WTC11 (cell line): ENCODE results near the gene ROBO1. TPM values are rescaled to one million over a fixed set of nuclear protein-coding genes. Genes with fewer than 3 reads are reported as not detected.

Experiments
- ATAC-seq: fragments of 200-7000 bp; cut with Tn5 transposase; 2 replicates; pipeline ENCODE4 v1.10.0; 2021; ENCODE audit warnings: mild to moderate bottlenecking, moderate library complexity
- CTCF ChIA-PET: fragments of 300-600 bp; sonication (Branson Sonifier 250); formaldehyde crosslinking; loops from one replicate; lab custom pipeline; 2021; ENCODE audit warnings: antibody characterized with exemption; lab: Charles Lee
- POLR2A ChIA-PET: fragments of 350-600 bp; sonication (Branson Sonifier 250); formaldehyde crosslinking; loops from one replicate; lab custom pipeline; 2021; ENCODE audit warnings: antibody characterized with exemption; lab: Charles Lee
- DNase-seq: peaks from one replicate; pipeline ENCODE4 v3.0.0; 2021; ENCODE audit warnings: low spot score
- H3K27ac Mint-ChIP-seq: 2 replicates; pipeline ENCODE4 v1.8.0; 2021; ENCODE audit warnings: mixed read lengths
- H3K27me3 Mint-ChIP-seq: 2 replicates; pipeline ENCODE4 v1.8.0; 2021; ENCODE audit warnings: low read depth, mild to moderate bottlenecking, moderate library complexity, mixed read lengths
- H3K36me3 Mint-ChIP-seq: 2 replicates; pipeline ENCODE4 v1.8.0; 2021; ENCODE audit warnings: mixed read lengths
- H3K4me1 Mint-ChIP-seq: 2 replicates; pipeline ENCODE4 v1.8.0; 2022; ENCODE audit warnings: mixed read lengths
- H3K4me3 Mint-ChIP-seq: 2 replicates; pipeline ENCODE4 v1.8.0; 2021; ENCODE audit warnings: mild to moderate bottlenecking, moderate library complexity, mixed read lengths
- H3K9me3 Mint-ChIP-seq: 2 replicates; pipeline ENCODE4 v1.8.0; 2021; ENCODE audit warnings: mixed read lengths
- ARID4B ChIP-seq: sonication (generic); formaldehyde crosslinking; IDR thresholded peaks from 2 replicates; pipeline ENCODE4 v1.8.0; 2023; ENCODE audit warnings: missing genetic modification reagents, mild to moderate bottlenecking, borderline replicate concordance
- ATF6 ChIP-seq: sonication (generic); formaldehyde crosslinking; IDR thresholded peaks from 2 replicates; pipeline ENCODE4 v1.8.1; 2023; ENCODE audit warnings: mild to moderate bottlenecking, missing genetic modification reagents
- E2F5 ChIP-seq: sonication (generic); formaldehyde crosslinking; IDR thresholded peaks from 2 replicates; pipeline ENCODE4 v1.8.1; 2022; ENCODE audit warnings: mild to moderate bottlenecking, moderate library complexity, missing genetic modification reagents
- ELF4 ChIP-seq: sonication (generic); formaldehyde crosslinking; IDR thresholded peaks from 2 replicates; pipeline ENCODE4 v1.8.1; 2022; ENCODE audit warnings: low read depth, mild to moderate bottlenecking, moderate library complexity, missing genetic modification reagents
- EMX1 ChIP-seq: fragments of 250-450 bp; sonication (Bioruptor Pico); IDR thresholded peaks from 2 replicates; pipeline ENCODE4 v1.8.0; 2021; ENCODE audit warnings: mild to moderate bottlenecking
- GABPB1 ChIP-seq: sonication (generic); formaldehyde crosslinking; IDR thresholded peaks from 2 replicates; pipeline ENCODE4 v1.8.1; 2023; ENCODE audit warnings: mild to moderate bottlenecking, missing genetic modification reagents
- JUN ChIP-seq: sonication (generic); formaldehyde crosslinking; IDR thresholded peaks from 2 replicates; pipeline ENCODE4 v1.8.0; 2023; ENCODE audit warnings: mild to moderate bottlenecking, missing genetic modification reagents
- NFYB ChIP-seq: sonication (generic); formaldehyde crosslinking; conservative IDR thresholded peaks from 2 replicates; pipeline ENCODE4 v1.8.0; 2022; ENCODE audit warnings: low read depth, missing genetic modification reagents
- NR2C2 ChIP-seq: sonication (generic); formaldehyde crosslinking; IDR thresholded peaks from 2 replicates; pipeline ENCODE4 v1.8.0; 2022; ENCODE audit warnings: mild to moderate bottlenecking, missing genetic modification reagents
- STAT6 ChIP-seq: sonication (generic); formaldehyde crosslinking; conservative IDR thresholded peaks from 2 replicates; pipeline ENCODE4 v1.8.1; 2023; ENCODE audit warnings: mild to moderate bottlenecking, low read depth, missing genetic modification reagents, moderate library complexity
- USF1 ChIP-seq: sonication (generic); formaldehyde crosslinking; IDR thresholded peaks from 2 replicates; pipeline ENCODE4 v1.8.0; 2022; ENCODE audit warnings: mild to moderate bottlenecking, missing genetic modification reagents
- USF2 ChIP-seq: sonication (generic); formaldehyde crosslinking; IDR thresholded peaks from 2 replicates; pipeline ENCODE4 v1.8.1; 2023; ENCODE audit warnings: mild to moderate bottlenecking, missing genetic modification reagents, moderate library complexity
- ZSCAN18 ChIP-seq: fragments of 250-450 bp; sonication (Bioruptor Pico); IDR thresholded peaks from 2 replicates; pipeline ENCODE4 v2.1.2; 2022; ENCODE audit warnings: mild to moderate bottlenecking, moderate library complexity
- total RNA-seq: library from RNA; stranded (reverse); gene quantifications from 3 replicates; pipeline ENCODE4 v1.2.3, GENCODE V29; 2021

The ROBO1 gene
- total RNA-seq, 1 experiment from 2014 or later = 90.9 TPM

- Mint-ChIP-seq H3K36me3 (peaks cover 16% of the 10 kb centered on the region), H3K4me1 (peaks cover 37% of the 10 kb centered on the region), H3K27me3 (no peaks in the 10 kb centered on the region), H3K9me3 (peaks cover 21% of the 10 kb centered on the region), H3K27ac (peak overlapping the region; percentile 57; the same call in 1 of the 2 replicates), H3K4me3 (no peak overlapping the region)
- peak; percentile 48 for ATAC-seq
- POLR2A ChIA-PET = no interaction called here
- TF ChIP-seq NR2C2 (CRISPR knock-in tag) (no peak), USF2 (CRISPR knock-in tag) (no peak), ATF6 (no peak), USF1 (no peak), NFYB (CRISPR knock-in tag) (no peak)
- CTCF ChIA-PET = interaction anchor here (1.0 kb wide), 2 partner anchors 20 to 295 kb away, joined by 3 to 10 read pairs; no protein-coding TSS in a partner anchor
- no peak for DNase-seq
These were observed 701.3 kb downstream of the ROBO1 start for GRCh38 chr3:79066481-79066880.

- Mint-ChIP-seq H3K9me3 (peaks cover 48% of the 10 kb centered on the region), H3K36me3 (peaks cover 43% of the 10 kb centered on the region), H3K27me3 (no peaks in the 10 kb centered on the region), H3K4me3 (no peak overlapping the region), H3K4me1 (peaks cover 27% of the 10 kb centered on the region)
- ChIA-PET CTCF (interaction anchor here (0.8 kb wide), 1 partner anchor 22 kb away, joined by 6 read pairs; no protein-coding TSS in a partner anchor), POLR2A (no interaction called here)
- DNase-seq (no peak), ATAC-seq (no peak)
- TF ChIP-seq ARID4B (CRISPR knock-in tag) (no peak), EMX1 (no peak), E2F5 (CRISPR knock-in tag) (no peak)
- TF ChIP-seq, all 79 proteins: peak for 0
- H3K27ac Mint-ChIP-seq = no peak overlapping the region
These were observed 704.2 kb downstream of the ROBO1 start for GRCh38 chr3:79063624-79064023.

GRCh38 chr3:79057756-79058155, 710.0 kb downstream of the ROBO1 start:
- Mint-ChIP-seq H3K4me1 (no peaks in the 10 kb centered on the region), H3K36me3 (peaks cover 64% of the 10 kb centered on the region), H3K27ac (no peak overlapping the region), H3K9me3 (peaks cover 92% of the 10 kb centered on the region), H3K4me3 (no peak overlapping the region), H3K27me3 (no peaks in the 10 kb centered on the region)
- DNase-seq (no peak), ATAC-seq (no peak)
- CTCF ChIA-PET = no interaction called here
- POLR2A ChIA-PET = no interaction called here
- TF ChIP-seq JUN (CRISPR knock-in tag) = no peak
- TF ChIP-seq ARID4B (CRISPR knock-in tag) = no peak
- TF ChIP-seq GABPB1 (CRISPR knock-in tag) = no peak
- no peak for TF ChIP-seq STAT6 (CRISPR knock-in tag)
- TF ChIP-seq ELF4 (CRISPR knock-in tag) = no peak
- TF ChIP-seq ZSCAN18 (CRISPR knock-in tag) = no peak
